ENCODE results near the gene HOXB1. TPM values are rescaled to one million over a fixed set of nuclear protein-coding genes. Genes with fewer than 3 reads are reported as not detected.
A peak's percentile ranks its signal among the peaks of the same experiment; 100 is the strongest.
"Not testable (repeated sequence)": the region's sequence is repeated elsewhere in the genome, so short reads cannot be mapped to it uniquely, and the experiment has no call there.

The HOXB1 gene
- total and polyA plus RNA-seq, 4 donors, result not detected

GRCh38 chr17:48510381-48510760 lies 20.4 kb downstream of the HOXB1 start (continued):
- no peak for TF ChIP-seq HNF4A (conservative IDR thresholded peaks at IDR 0.05)

GRCh38 chr17:48509708-48510107 lies 21.1 kb downstream of the HOXB1 start:
- H3K9ac ChIP-seq (ENCODE audit: low read depth in 1 of 2, low read length in 2 of 2); H3K27me3 ChIP-seq (ENCODE audit: control insufficient read depth in 4 of 4, insufficient read depth in 4 of 4, low read length in 3 of 4); H3K36me3 ChIP-seq (ENCODE audit: control insufficient read depth in 4 of 4, insufficient read depth in 3 of 4, low read depth in 1 of 4, low read length in 3 of 4); H3K27ac ChIP-seq (ENCODE audit: low read depth in 1 of 2, low read length in 2 of 2); DNase-seq (ENCODE audit: low spot score); H3K4me3 ChIP-seq (ENCODE audit: low read depth in 1 of 3, low read length in 3 of 3); H3K9me3 ChIP-seq (ENCODE audit: control insufficient read depth in 4 of 4, low read length in 3 of 4); H3K4me1 ChIP-seq (ENCODE audit: control insufficient read depth in 4 of 4, insufficient read depth in 4 of 4, low read length in 3 of 4): not testable (repeated sequence)
- 91% methylated on average over 7 of the region's 7 CpGs for WGBS

GRCh38 chr17:48506246-48506645 lies 24.6 kb downstream of the HOXB1 start:
- 57% methylated on average over 5 of the region's 5 CpGs for WGBS
- Histone ChIP-seq H3K4me3 (ENCODE audit: low read depth in 1 of 3, low read length in 3 of 3) (no peak overlapping the region), H3K27ac (ENCODE audit: low read depth in 1 of 2, low read length in 2 of 2) (no peak overlapping the region), H3K4me1 (ENCODE audit: control insufficient read depth in 4 of 4, insufficient read depth in 4 of 4, low read length in 3 of 4) (no peaks in the 10 kb centered on the region), H3K9me3 (ENCODE audit: control insufficient read depth in 4 of 4, low read length in 3 of 4) (no peaks in the 10 kb centered on the region), H3K27me3 (ENCODE audit: control insufficient read depth in 4 of 4, insufficient read depth in 4 of 4, low read length in 3 of 4) (peaks cover 0 to 16% (median under 1%) of the 10 kb centered on the region in 4 donors), H3K36me3 (ENCODE audit: control insufficient read depth in 4 of 4, insufficient read depth in 3 of 4, low read depth in 1 of 4, low read length in 3 of 4) (no peaks in the 10 kb centered on the region), H3K9ac (ENCODE audit: low read depth in 1 of 2, low read length in 2 of 2) (no peak overlapping the region)
- no peak for DNase-seq (ENCODE audit: low spot score)
- TF ChIP-seq CTCF (IDR thresholded peaks at IDR 0.05; ENCODE audit: low read depth, low read length, missing input control), result no peak
- TF ChIP-seq ATF3 (IDR thresholded peaks at IDR 0.05), result no peak
- TF ChIP-seq TAF1 (conservative IDR thresholded peaks at IDR 0.05), result no peak
- peak in 1 of 2 donors; percentile 9 for TF ChIP-seq RXRA (IDR thresholded peaks at IDR 0.05)
- no peak for TF ChIP-seq FOXA2 (IDR thresholded peaks at IDR 0.05)
- TF ChIP-seq HNF4G (IDR thresholded peaks at IDR 0.05), result no peak
- no peak for TF ChIP-seq RAD21 (IDR thresholded peaks at IDR 0.05)

- 59% methylated on average over 1 of the region's 1 CpG for WGBS
- Histone ChIP-seq H3K4me1 (ENCODE audit: control insufficient read depth in 4 of 4, insufficient read depth in 4 of 4, low read length in 3 of 4) (no peaks in the 10 kb centered on the region), H3K27me3 (ENCODE audit: control insufficient read depth in 4 of 4, insufficient read depth in 4 of 4, low read length in 3 of 4) (peaks cover 0 to 20% (median under 1%) of the 10 kb centered on the region in 4 donors), H3K9me3 (ENCODE audit: control insufficient read depth in 4 of 4, low read length in 3 of 4) (no peaks in the 10 kb centered on the region), H3K9ac (ENCODE audit: low read depth in 1 of 2, low read length in 2 of 2) (no peak overlapping the region), H3K27ac (ENCODE audit: low read depth in 1 of 2, low read length in 2 of 2) (no peak overlapping the region), H3K36me3 (ENCODE audit: control insufficient read depth in 4 of 4, insufficient read depth in 3 of 4, low read depth in 1 of 4, low read length in 3 of 4) (no peaks in the 10 kb centered on the region), H3K4me3 (ENCODE audit: low read depth in 1 of 3, low read length in 3 of 3) (no peak overlapping the region)
- TF ChIP-seq JUND (IDR thresholded peaks at IDR 0.05) (peak; percentile 71 to 79), HNF4A (conservative IDR thresholded peaks at IDR 0.05) (no peak)
- DNase-seq (ENCODE audit: low spot score), result no peak
Measured at GRCh38 chr17:48505788-48506187, 25.0 kb downstream of the HOXB1 start.

GRCh38 chr17:48504953-48505352 lies 25.9 kb downstream of the HOXB1 start:
- DNase-seq (ENCODE audit: low spot score), result no peak
- H3K9me3 ChIP-seq (ENCODE audit: control insufficient read depth in 4 of 4, low read length in 3 of 4), result no peaks in the 10 kb centered on the region
- TF ChIP-seq HNF4G (IDR thresholded peaks at IDR 0.05), result no peak
- TF ChIP-seq FOXA2 (IDR thresholded peaks at IDR 0.05), result no peak
- no peak for TF ChIP-seq NR2F2 (IDR thresholded peaks at IDR 0.05)
- TF ChIP-seq HNF4A (conservative IDR thresholded peaks at IDR 0.05), result no peak
- H3K27me3 ChIP-seq (ENCODE audit: control insufficient read depth in 4 of 4, insufficient read depth in 4 of 4, low read length in 3 of 4), result peaks cover 0 to 20% (median under 1%) of the 10 kb centered on the region in 4 donors
- no peak overlapping the region for H3K27ac ChIP-seq (ENCODE audit: low read depth in 1 of 2, low read length in 2 of 2)
- no peak overlapping the region for H3K9ac ChIP-seq (ENCODE audit: low read depth in 1 of 2, low read length in 2 of 2)
- no peak overlapping the region for H3K4me3 ChIP-seq (ENCODE audit: low read depth in 1 of 3, low read length in 3 of 3)
- WGBS, result 86% methylated on average over 2 of the region's 2 CpGs
- no peaks in the 10 kb centered on the region for H3K36me3 ChIP-seq (ENCODE audit: control insufficient read depth in 4 of 4, insufficient read depth in 3 of 4, low read depth in 1 of 4, low read length in 3 of 4)
- no peaks in the 10 kb centered on the region for H3K4me1 ChIP-seq (ENCODE audit: control insufficient read depth in 4 of 4, insufficient read depth in 4 of 4, low read length in 3 of 4)
